ENCODE measurements around the gene TFAP2A.

- no peak for TF ChIP-seq CTCF (IDR thresholded peaks at IDR 0.05)
- no peak for TF ChIP-seq POLR2A (IDR thresholded peaks at IDR 0.05)
Measured at GRCh38 chr6:10412461-10413261, 2.2 kb downstream of the TFAP2A start.

Data from adrenal gland (tissue), 5 donors.